GM12892 (cell line): Measurements from ENCODE around the gene LIN28A.
A peak's percentile ranks its signal among the peaks of the same experiment; 100 is the strongest.

Experiments used
- POLR2A ChIP-seq: IDR thresholded peaks from 2 replicates; pipeline ENCODE4 v1.6.1; 2011; ENCODE audit warnings: low read depth, low read length, control low read depth
- TAF1 ChIP-seq: IDR thresholded peaks from 2 replicates; pipeline ENCODE4 v1.6.1; 2011; ENCODE audit warnings: low read depth, mild to moderate bottlenecking, control low read depth, low read length, borderline replicate concordance

GRCh38 chr1:26472320-26472900 is 61.8 kb downstream of the LIN28A start, which contains the start of gene HMGN2:
- TF ChIP-seq TAF1 (peak; percentile 43; the same call in 1 of the 2 replicates), POLR2A (peak; percentile 80; the same call in 1 of the 2 replicates)
